Measurements from ENCODE around the gene PRDM5.

- TF ChIP-seq, protein P1, sequence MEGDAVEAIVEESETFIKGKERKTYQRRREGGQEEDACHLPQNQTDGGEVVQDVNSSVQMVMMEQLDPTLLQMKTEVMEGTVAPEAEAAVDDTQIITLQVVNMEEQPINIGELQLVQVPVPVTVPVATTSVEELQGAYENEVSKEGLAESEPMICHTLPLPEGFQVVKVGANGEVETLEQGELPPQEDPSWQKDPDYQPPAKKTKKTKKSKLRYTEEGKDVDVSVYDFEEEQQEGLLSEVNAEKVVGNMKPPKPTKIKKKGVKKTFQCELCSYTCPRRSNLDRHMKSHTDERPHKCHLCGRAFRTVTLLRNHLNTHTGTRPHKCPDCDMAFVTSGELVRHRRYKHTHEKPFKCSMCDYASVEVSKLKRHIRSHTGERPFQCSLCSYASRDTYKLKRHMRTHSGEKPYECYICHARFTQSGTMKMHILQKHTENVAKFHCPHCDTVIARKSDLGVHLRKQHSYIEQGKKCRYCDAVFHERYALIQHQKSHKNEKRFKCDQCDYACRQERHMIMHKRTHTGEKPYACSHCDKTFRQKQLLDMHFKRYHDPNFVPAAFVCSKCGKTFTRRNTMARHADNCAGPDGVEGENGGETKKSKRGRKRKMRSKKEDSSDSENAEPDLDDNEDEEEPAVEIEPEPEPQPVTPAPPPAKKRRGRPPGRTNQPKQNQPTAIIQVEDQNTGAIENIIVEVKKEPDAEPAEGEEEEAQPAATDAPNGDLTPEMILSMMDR (IDR thresholded peaks at IDR 0.05; ENCODE audit: low read depth, low read length): no peak
- TF ChIP-seq POLR2A (IDR thresholded peaks at IDR 0.05; ENCODE audit: extremely low read depth, insufficient read length) (no peak), MAX (IDR thresholded peaks at IDR 0.05; ENCODE audit: low read depth, low read length) (no peak), MYC (IDR thresholded peaks at IDR 0.05; ENCODE audit: low read depth, low read length) (no peak)
Observed at GRCh38 chr4:120940547-120940946, 18.0 kb upstream of the PRDM5 start.

Measured in NB4 (cell line).